Measurements from ENCODE around the gene RRP9.
"Not testable (repeated sequence)": the region's sequence is repeated elsewhere in the genome, so short reads cannot be mapped to it uniquely, and the experiment has no call there.

RRP9 gene

GRCh38 chr3:51933471-51934138, 8.1 kb downstream of the RRP9 start:
- Histone ChIP-seq H3K4me1 (ENCODE audit: control insufficient read depth, insufficient read depth, low read length) (no peaks in the 10 kb centered on the region), H3K36me3 (ENCODE audit: control insufficient read depth, insufficient read depth, low read length, severe bottlenecking) (peaks cover 81% of the 10 kb centered on the region), H3K9me3 (ENCODE audit: control insufficient read depth, low read length) (no peaks in the 10 kb centered on the region), H3K4me3 (ENCODE audit: low read length) (no peak overlapping the region), H3K27me3 (replicated peaks; ENCODE audit: control insufficient read depth, insufficient read depth, low read length) (no peaks in the 10 kb centered on the region), H3K9ac (ENCODE audit: low read length) (no peak overlapping the region)
- no peak for DNase-seq (ENCODE audit: low read depth)

GRCh38 chr3:51932471-51933370, 9.0 kb downstream of the RRP9 start:
- Histone ChIP-seq H3K9ac (ENCODE audit: low read length) (no peak overlapping the region), H3K36me3 (ENCODE audit: control insufficient read depth, insufficient read depth, low read length, severe bottlenecking) (peaks cover 72% of the 10 kb centered on the region), H3K4me1 (ENCODE audit: control insufficient read depth, insufficient read depth, low read length) (no peaks in the 10 kb centered on the region), H3K9me3 (ENCODE audit: control insufficient read depth, low read length) (no peaks in the 10 kb centered on the region), H3K4me3 (ENCODE audit: low read length) (no peak overlapping the region), H3K27me3 (replicated peaks; ENCODE audit: control insufficient read depth, insufficient read depth, low read length) (no peaks in the 10 kb centered on the region)
- DNase-seq (ENCODE audit: low read depth) = no peak

DNA sequence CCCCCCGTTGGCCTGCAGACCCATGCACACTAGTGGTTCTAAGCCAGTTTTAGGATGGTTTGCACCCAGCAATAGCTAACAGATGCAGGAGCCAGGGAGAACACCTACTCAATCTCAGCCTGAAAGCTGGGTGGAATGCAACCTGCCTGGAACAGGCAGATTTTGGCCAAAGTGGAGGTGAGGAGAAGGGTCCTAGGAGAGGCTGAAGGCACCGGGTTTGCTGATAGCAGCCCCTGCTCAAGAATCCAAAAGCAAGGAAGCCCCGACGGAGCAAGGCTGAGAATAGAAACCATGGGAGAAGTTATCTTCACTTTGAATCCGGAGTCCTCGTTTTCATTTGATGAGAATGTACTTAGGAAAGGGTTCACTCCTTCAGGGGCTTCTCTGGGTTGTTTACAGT, 9.9 kb downstream of the RRP9 start:
- no peak for DNase-seq (ENCODE audit: low read depth)
- no peaks in the 10 kb centered on the region for H3K27me3 ChIP-seq (replicated peaks; ENCODE audit: control insufficient read depth, insufficient read depth, low read length)
- no peak overlapping the region for H3K9ac ChIP-seq (ENCODE audit: low read length)
- no peaks in the 10 kb centered on the region for H3K9me3 ChIP-seq (ENCODE audit: control insufficient read depth, low read length)
- no peaks in the 10 kb centered on the region for H3K4me1 ChIP-seq (ENCODE audit: control insufficient read depth, insufficient read depth, low read length)
- H3K36me3 ChIP-seq (ENCODE audit: control insufficient read depth, insufficient read depth, low read length, severe bottlenecking) = peaks cover 63% of the 10 kb centered on the region
- H3K4me3 ChIP-seq (ENCODE audit: low read length) = no peak overlapping the region

- Histone ChIP-seq H3K9me3 (ENCODE audit: control insufficient read depth, low read length) (no peaks in the 10 kb centered on the region), H3K4me1 (ENCODE audit: control insufficient read depth, insufficient read depth, low read length) (no peaks in the 10 kb centered on the region), H3K4me3 (ENCODE audit: low read length) (no peak overlapping the region), H3K36me3 (ENCODE audit: control insufficient read depth, insufficient read depth, low read length, severe bottlenecking) (peaks cover 50% of the 10 kb centered on the region), H3K27me3 (replicated peaks; ENCODE audit: control insufficient read depth, insufficient read depth, low read length) (no peaks in the 10 kb centered on the region), H3K9ac (ENCODE audit: low read length) (no peak overlapping the region)
- DNase-seq (ENCODE audit: low read depth) = no peak
These were observed 11.3 kb downstream of the RRP9 start for GRCh38 chr3:51930439-51930838.

DNA sequence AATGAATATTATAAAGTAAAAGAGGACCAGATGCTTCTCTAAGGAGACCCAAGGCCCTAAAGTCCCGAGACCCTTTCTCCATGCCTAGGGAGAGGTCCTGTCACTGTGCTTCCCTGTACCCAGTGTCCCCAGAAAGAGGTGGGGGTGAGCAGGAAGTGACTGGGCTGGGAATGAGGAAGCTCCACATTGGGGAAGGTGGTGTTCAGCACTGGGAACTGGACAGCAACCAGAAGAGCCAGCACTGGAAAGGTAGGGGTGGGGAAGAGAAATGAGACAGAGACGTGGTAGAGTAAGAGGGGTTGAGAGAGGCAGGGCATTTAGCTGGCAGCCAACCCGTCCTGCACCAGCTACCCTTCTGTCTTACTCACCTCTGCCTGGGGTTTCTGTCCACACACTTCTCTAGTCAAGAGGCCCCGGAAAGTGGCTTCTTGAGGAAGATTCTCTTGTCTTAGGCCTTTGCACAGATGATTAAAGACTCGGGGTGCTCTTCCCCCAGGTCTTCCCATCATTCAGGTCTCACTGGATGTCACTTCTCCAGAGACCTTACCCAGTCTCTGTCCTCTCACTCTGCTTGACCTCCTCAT, 12.2 kb downstream of the RRP9 start:
- Histone ChIP-seq H3K27me3 (replicated peaks; ENCODE audit: control insufficient read depth, insufficient read depth, low read length) (no peaks in the 10 kb centered on the region), H3K4me1 (ENCODE audit: control insufficient read depth, insufficient read depth, low read length) (no peaks in the 10 kb centered on the region), H3K9me3 (ENCODE audit: control insufficient read depth, low read length) (no peaks in the 10 kb centered on the region), H3K4me3 (ENCODE audit: low read length) (no peak overlapping the region), H3K36me3 (ENCODE audit: control insufficient read depth, insufficient read depth, low read length, severe bottlenecking) (peaks cover 40% of the 10 kb centered on the region), H3K9ac (ENCODE audit: low read length) (no peak overlapping the region)
- DNase-seq (ENCODE audit: low read depth) = no peak

DNA sequence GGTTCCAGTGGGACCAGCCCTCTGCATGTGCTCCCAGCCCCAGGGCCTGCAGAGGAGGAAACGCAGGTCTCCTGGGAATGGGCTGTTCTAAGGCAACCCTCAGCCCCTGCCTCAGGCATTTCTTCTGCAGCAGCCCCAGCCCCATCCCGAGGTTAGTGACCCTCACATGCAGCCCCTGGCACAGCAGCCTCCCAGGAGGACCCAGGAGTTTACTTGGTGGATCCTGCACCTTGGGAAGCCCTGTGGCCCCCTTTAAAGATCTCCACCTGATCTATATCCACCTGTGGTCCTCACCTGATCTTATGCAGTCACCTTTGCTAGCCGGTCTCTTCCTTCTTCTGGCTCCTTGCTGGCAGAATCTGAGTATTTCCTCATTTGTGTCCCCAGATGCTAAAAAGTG, 12.7 kb downstream of the RRP9 start:
- H3K4me3 ChIP-seq (ENCODE audit: low read length); H3K9ac ChIP-seq (ENCODE audit: low read length); H3K4me1 ChIP-seq (ENCODE audit: control insufficient read depth, insufficient read depth, low read length); H3K27me3 ChIP-seq (replicated peaks; ENCODE audit: control insufficient read depth, insufficient read depth, low read length); DNase-seq (ENCODE audit: low read depth); H3K9me3 ChIP-seq (ENCODE audit: control insufficient read depth, low read length): not testable (repeated sequence)
- peaks cover 35% of the 10 kb centered on the region for H3K36me3 ChIP-seq (ENCODE audit: control insufficient read depth, insufficient read depth, low read length, severe bottlenecking)

GRCh38 chr3:51928438-51928837, 13.3 kb downstream of the RRP9 start:
- Histone ChIP-seq H3K36me3 (ENCODE audit: control insufficient read depth, insufficient read depth, low read length, severe bottlenecking) (peaks cover 30% of the 10 kb centered on the region), H3K4me1 (ENCODE audit: control insufficient read depth, insufficient read depth, low read length) (no peaks in the 10 kb centered on the region), H3K9ac (ENCODE audit: low read length) (no peak overlapping the region), H3K4me3 (ENCODE audit: low read length) (no peak overlapping the region), H3K9me3 (ENCODE audit: control insufficient read depth, low read length) (no peaks in the 10 kb centered on the region), H3K27me3 (replicated peaks; ENCODE audit: control insufficient read depth, insufficient read depth, low read length) (no peaks in the 10 kb centered on the region)
- DNase-seq (ENCODE audit: low read depth) = no peak

- Histone ChIP-seq H3K27me3 (replicated peaks; ENCODE audit: control insufficient read depth, insufficient read depth, low read length) (no peaks in the 10 kb centered on the region), H3K4me3 (ENCODE audit: low read length) (no peak overlapping the region), H3K9me3 (ENCODE audit: control insufficient read depth, low read length) (no peaks in the 10 kb centered on the region), H3K36me3 (ENCODE audit: control insufficient read depth, insufficient read depth, low read length, severe bottlenecking) (peaks cover 18% of the 10 kb centered on the region), H3K9ac (ENCODE audit: low read length) (no peak overlapping the region), H3K4me1 (ENCODE audit: control insufficient read depth, insufficient read depth, low read length) (no peaks in the 10 kb centered on the region)
- no peak for DNase-seq (ENCODE audit: low read depth)
These were observed 14.4 kb downstream of the RRP9 start for GRCh38 chr3:51927061-51927977.

DNA sequence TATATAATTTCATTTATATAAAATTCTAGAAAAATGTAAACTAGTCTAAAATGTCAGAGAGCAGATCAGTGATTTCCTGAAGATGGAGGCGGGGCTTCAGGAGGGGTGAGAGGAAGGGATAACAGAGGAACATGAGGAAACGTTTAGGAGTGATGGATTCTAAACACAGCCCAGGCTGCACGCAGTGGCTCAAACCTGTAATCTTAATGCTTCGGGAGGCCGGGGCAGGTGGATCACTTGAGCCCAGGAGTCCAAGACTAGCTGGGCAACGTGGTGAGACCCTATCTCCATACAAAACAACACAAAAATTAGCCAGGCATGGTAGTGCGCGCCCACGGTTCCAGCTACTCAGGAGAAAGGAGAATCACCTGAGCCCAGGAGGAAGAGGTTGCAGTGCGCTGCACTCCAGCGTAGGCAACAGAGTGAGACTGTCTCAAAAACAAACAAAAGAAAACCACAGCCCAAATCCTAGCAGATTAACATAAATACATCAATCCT, 20.6 kb downstream of the RRP9 start:
- no peak for DNase-seq (ENCODE audit: low read depth)
- no peak overlapping the region for H3K9ac ChIP-seq (ENCODE audit: low read length)
- H3K4me1 ChIP-seq (ENCODE audit: control insufficient read depth, insufficient read depth, low read length) = peaks cover 4% of the 10 kb centered on the region
- H3K9me3 ChIP-seq (ENCODE audit: control insufficient read depth, low read length) = no peaks in the 10 kb centered on the region
- H3K36me3 ChIP-seq (ENCODE audit: control insufficient read depth, insufficient read depth, low read length, severe bottlenecking) = no peaks in the 10 kb centered on the region
- H3K4me3 ChIP-seq (ENCODE audit: low read length) = no peak overlapping the region
- H3K27me3 ChIP-seq (replicated peaks; ENCODE audit: control insufficient read depth, insufficient read depth, low read length) = peaks cover 9% of the 10 kb centered on the region

DNA sequence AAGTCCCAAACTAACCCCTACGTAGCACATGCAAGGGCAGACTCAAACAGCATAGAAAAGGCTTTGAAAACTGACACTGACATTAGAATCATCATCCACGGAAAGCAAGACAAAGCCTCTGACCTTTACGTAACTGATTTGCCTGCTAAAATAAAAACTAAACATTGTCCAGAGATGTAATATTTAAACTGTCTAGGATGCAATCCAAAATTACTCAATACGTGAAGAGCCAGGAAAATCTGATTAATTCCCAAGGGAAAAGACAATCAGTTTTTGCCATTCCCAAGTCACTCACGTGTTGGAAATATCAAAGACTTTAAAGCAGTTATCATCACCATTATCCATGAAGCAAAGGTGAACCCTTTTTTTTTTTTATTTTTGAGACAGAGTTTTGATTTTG, 25.3 kb downstream of the RRP9 start:
- Histone ChIP-seq H3K27me3 (replicated peaks; ENCODE audit: control insufficient read depth, insufficient read depth, low read length) (peaks cover 9% of the 10 kb centered on the region), H3K36me3 (ENCODE audit: control insufficient read depth, insufficient read depth, low read length, severe bottlenecking) (no peaks in the 10 kb centered on the region), H3K4me1 (ENCODE audit: control insufficient read depth, insufficient read depth, low read length) (peaks cover 6% of the 10 kb centered on the region), H3K4me3 (ENCODE audit: low read length) (no peak overlapping the region), H3K9ac (ENCODE audit: low read length) (no peak overlapping the region), H3K9me3 (ENCODE audit: control insufficient read depth, low read length) (no peaks in the 10 kb centered on the region)
- no peak for DNase-seq (ENCODE audit: low read depth)

Data from adipocyte (in vitro differentiated cells).